Activated CD8-positive, alpha-beta T cell treated with anti-CD3 and anti-CD28 coated beads for 36 hours (primary cell): ENCODE measurements around the gene GRID1. TPM values are rescaled to one million over a fixed set of nuclear protein-coding genes. Genes with fewer than 3 reads are reported as not detected.

Experiments used
- ATAC-seq: fragments of 200-7000 bp; cut with Tn5 transposase; one replicate; pipeline ENCODE4 v1.10.0; 2021; ENCODE audit warnings: mild to moderate bottlenecking, moderate library complexity
- CTCF ChIA-PET: fragments of 350-600 bp; sonication (Branson Sonifier 250); formaldehyde crosslinking; loops from one replicate; lab custom pipeline; 2021; ENCODE audit warnings: antibody characterized with exemption; lab: Charles Lee
- POLR2A ChIA-PET: fragments of 350-600 bp; sonication (Branson Sonifier 250); formaldehyde crosslinking; loops from one replicate; lab custom pipeline; 2021; ENCODE audit warnings: antibody characterized with exemption; lab: Charles Lee
- DNase-seq: peaks from one replicate; pipeline ENCODE4 v3.0.0-alpha.2; 2020
- H3K27ac Mint-ChIP-seq: one replicate; pipeline ENCODE4 v1.8.0; 2021; ENCODE audit warnings: mild to moderate bottlenecking, mixed read lengths
- H3K27me3 Mint-ChIP-seq: one replicate; pipeline ENCODE4 v1.8.0; 2021; ENCODE audit warnings: mixed read lengths
- H3K36me3 Mint-ChIP-seq: one replicate; pipeline ENCODE4 v1.8.0; 2021; ENCODE audit warnings: low read depth, mixed read lengths
- H3K4me1 Mint-ChIP-seq: one replicate; pipeline ENCODE4 v1.8.0; 2021; ENCODE audit warnings: low read depth, mixed read lengths
- H3K4me3 Mint-ChIP-seq: one replicate; pipeline ENCODE4 v1.8.0; 2021; ENCODE audit warnings: mild to moderate bottlenecking, moderate library complexity, mixed read lengths
- H3K9me3 Mint-ChIP-seq: one replicate; pipeline ENCODE4 v1.8.0; 2021; ENCODE audit warnings: mixed read lengths
- CTCF ChIP-seq: fragments of 200-600 bp; IDR thresholded peaks from one replicate; pipeline ENCODE4 v1.8.0; 2022; ENCODE audit warnings: antibody characterized with exemption, mild to moderate bottlenecking
- intact Hi-C: fragments of 100-400 bp; cut with micrococcal nuclease; formaldehyde crosslinking; loops from one replicate; pipeline ENCODE4 v1.10.0; 2022
- total RNA-seq, 2 experiments: library from RNA; stranded (reverse); gene quantifications; one replicate each; pipeline ENCODE4 v1.2.3, GENCODE V29; 2021

The GRID1 gene
- total RNA-seq, 2 experiments from 2014 or later, result not detected

GRCh38 chr10:86306628-86307278, 59.8 kb downstream of the GRID1 start:
- H3K4me3 Mint-ChIP-seq, result no peak overlapping the region
- CTCF ChIA-PET, result no interaction called here
- ATAC-seq (no peak), DNase-seq (peak; percentile 49)
- TF ChIP-seq CTCF, result no peak
- POLR2A ChIA-PET, result no interaction called here
- intact Hi-C loops, result no loop called here
- peaks cover 1% of the 10 kb centered on the region for H3K27me3 Mint-ChIP-seq
- H3K27ac Mint-ChIP-seq, result no peak overlapping the region
- H3K4me1 Mint-ChIP-seq, result no peaks in the 10 kb centered on the region
- no peaks in the 10 kb centered on the region for H3K36me3 Mint-ChIP-seq
- no peaks in the 10 kb centered on the region for H3K9me3 Mint-ChIP-seq

- no peak overlapping the region for H3K27ac Mint-ChIP-seq
- no peaks in the 10 kb centered on the region for H3K4me1 Mint-ChIP-seq
- H3K36me3 Mint-ChIP-seq, result no peaks in the 10 kb centered on the region
- DNase-seq (no peak), ATAC-seq (no peak)
- ChIA-PET POLR2A (no interaction called here), CTCF (no interaction called here)
- H3K9me3 Mint-ChIP-seq, result no peaks in the 10 kb centered on the region
- peaks cover 1% of the 10 kb centered on the region for H3K27me3 Mint-ChIP-seq
- no peak for TF ChIP-seq CTCF
- intact Hi-C loops, result no loop called here
- no peak overlapping the region for H3K4me3 Mint-ChIP-seq
Observed at GRCh38 chr10:86305521-86305920, 61.1 kb downstream of the GRID1 start.

- intact Hi-C loops, result no loop called here
- POLR2A ChIA-PET, result no interaction called here
- peaks cover 1% of the 10 kb centered on the region for H3K27me3 Mint-ChIP-seq
- no peaks in the 10 kb centered on the region for H3K4me1 Mint-ChIP-seq
- no peaks in the 10 kb centered on the region for H3K36me3 Mint-ChIP-seq
- no peak overlapping the region for H3K27ac Mint-ChIP-seq
- DNase-seq, result no peak
- CTCF ChIA-PET, result no interaction called here
- no peak for TF ChIP-seq CTCF
- H3K4me3 Mint-ChIP-seq, result no peak overlapping the region
- no peak for ATAC-seq
- no peaks in the 10 kb centered on the region for H3K9me3 Mint-ChIP-seq
Observed at GRCh38 chr10:86304436-86304835, 62.2 kb downstream of the GRID1 start.

- no peak overlapping the region for H3K4me3 Mint-ChIP-seq
- DNase-seq (no peak), ATAC-seq (no peak)
- H3K36me3 Mint-ChIP-seq, result no peaks in the 10 kb centered on the region
- H3K27ac Mint-ChIP-seq, result no peak overlapping the region
- intact Hi-C loops, result no loop called here
- ChIA-PET POLR2A (no interaction called here), CTCF (no interaction called here)
- peaks cover 1% of the 10 kb centered on the region for H3K27me3 Mint-ChIP-seq
- TF ChIP-seq CTCF, result no peak
- H3K9me3 Mint-ChIP-seq, result no peaks in the 10 kb centered on the region
- no peaks in the 10 kb centered on the region for H3K4me1 Mint-ChIP-seq
Observed at GRCh38 chr10:86303626-86304025, 63.0 kb downstream of the GRID1 start.

GRCh38 chr10:86301971-86302370, 64.6 kb downstream of the GRID1 start:
- ATAC-seq, result no peak
- intact Hi-C loops, result no loop called here
- ChIA-PET CTCF (no interaction called here), POLR2A (no interaction called here)
- Mint-ChIP-seq H3K27me3 (no peaks in the 10 kb centered on the region), H3K27ac (no peak overlapping the region), H3K9me3 (no peaks in the 10 kb centered on the region), H3K4me1 (no peaks in the 10 kb centered on the region), H3K4me3 (no peak overlapping the region), H3K36me3 (no peaks in the 10 kb centered on the region)
- no peak for TF ChIP-seq CTCF
- DNase-seq, result no peak
